DMS79 (cell line): ENCODE results near the gene WDR3.

Experiments used
- DNase-seq: peaks from one replicate; lab custom pipeline; 2025; lab: John Stamatoyannopoulos, UW

Gene WDR3

GRCh38 chr1:117952386-117952785 lies 22.8 kb downstream of the WDR3 start:
- DNase-seq, result no peak

DNA sequence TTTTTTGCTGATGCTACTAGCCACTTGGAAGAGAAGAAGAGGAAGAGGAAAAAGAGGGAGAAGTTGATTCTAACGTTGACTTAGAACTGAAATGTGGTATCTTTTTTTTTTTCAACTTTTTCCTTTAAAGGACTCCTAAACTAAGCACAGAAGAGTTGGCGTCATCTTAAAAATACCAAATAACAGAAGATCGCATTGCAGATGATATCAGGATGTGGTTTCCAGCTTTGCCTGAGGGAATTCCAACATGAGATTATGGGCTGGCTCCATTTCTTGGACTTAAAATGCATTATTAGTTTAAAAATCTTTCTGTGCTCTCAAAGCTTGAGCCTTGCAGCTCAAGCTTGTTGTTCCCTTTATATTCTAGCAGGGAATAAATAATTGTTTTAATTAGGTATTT lies 29.8 kb downstream of the WDR3 start:
- DNase-seq, result no peak

- no peak for DNase-seq
These were observed 34.9 kb downstream of the WDR3 start for GRCh38 chr1:117964290-117965038.

DNA sequence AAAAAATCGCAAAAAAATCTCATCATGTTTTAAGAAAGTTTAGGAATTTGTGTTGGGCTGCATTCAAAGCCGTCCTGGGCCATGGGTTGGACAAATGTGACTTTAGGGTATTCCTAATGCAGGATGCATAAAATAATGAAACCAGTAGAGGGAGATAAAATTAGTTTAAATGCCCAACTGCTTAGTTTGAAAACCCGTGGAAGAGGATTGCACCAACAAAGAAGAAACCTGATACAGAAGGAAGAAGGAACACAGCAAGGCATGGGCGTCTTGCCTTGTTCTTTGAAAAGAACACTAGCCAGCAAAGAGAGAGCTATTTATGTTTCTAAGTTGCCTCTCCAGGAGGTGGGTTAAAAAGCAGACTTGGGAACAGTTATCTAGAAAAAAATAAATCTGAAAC lies 37.9 kb downstream of the WDR3 start:
- DNase-seq, result peak; percentile 55

GRCh38 chr1:117967881-117968280 lies 38.3 kb downstream of the WDR3 start:
- DNase-seq, result peak; percentile 83

GRCh38 chr1:117970252-117970651 lies 40.7 kb downstream of the WDR3 start:
- DNase-seq, result peak; percentile 82

DNA sequence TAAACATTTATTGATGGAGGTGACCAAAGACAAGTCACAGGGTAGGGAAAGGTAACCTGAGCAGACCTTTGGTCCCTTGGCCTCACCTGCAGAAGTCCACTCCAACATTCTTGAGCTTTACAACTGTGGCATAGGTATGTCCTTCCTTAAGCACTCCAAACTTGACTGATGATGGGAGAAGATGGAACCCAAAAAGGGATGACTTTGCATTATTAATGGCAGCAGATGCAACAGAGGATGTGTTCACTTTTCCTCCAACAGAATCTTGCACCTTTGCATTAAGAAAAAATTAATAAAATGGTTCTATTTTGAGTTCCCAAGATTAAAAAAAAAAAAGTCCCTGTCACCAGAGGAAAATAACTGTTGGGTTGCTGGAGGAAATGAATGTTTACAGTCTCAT lies 42.2 kb downstream of the WDR3 start:
- DNase-seq, result no peak

DNA sequence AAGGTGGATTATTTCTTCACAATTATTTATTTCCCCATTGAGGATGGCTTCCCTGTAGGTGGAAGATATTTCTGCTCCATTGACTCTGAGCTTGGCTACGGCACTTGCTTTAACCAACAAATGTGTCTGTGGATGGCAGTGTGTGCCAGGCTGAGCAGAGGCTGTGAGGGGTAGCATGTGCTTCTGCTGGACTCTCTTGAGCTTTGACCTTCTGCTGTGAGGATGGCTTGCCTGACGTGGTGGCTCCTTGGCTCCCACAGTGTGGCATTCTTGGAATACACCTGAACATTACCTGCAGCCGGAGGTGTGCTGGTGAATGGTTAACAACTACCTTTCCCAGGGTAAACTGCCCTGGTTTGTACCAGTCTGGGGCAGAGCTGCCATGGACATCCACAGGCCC lies 46.8 kb downstream of the WDR3 start:
- DNase-seq, result no peak

- DNase-seq, result peak; percentile 39
These were observed 52.1 kb downstream of the WDR3 start for GRCh38 chr1:117981455-117982192.

- no peak for DNase-seq
These were observed 55.7 kb downstream of the WDR3 start for GRCh38 chr1:117985239-117985638.

- DNase-seq, result no peak
These were observed 56.4 kb downstream of the WDR3 start for GRCh38 chr1:117985973-117986372.

DNA sequence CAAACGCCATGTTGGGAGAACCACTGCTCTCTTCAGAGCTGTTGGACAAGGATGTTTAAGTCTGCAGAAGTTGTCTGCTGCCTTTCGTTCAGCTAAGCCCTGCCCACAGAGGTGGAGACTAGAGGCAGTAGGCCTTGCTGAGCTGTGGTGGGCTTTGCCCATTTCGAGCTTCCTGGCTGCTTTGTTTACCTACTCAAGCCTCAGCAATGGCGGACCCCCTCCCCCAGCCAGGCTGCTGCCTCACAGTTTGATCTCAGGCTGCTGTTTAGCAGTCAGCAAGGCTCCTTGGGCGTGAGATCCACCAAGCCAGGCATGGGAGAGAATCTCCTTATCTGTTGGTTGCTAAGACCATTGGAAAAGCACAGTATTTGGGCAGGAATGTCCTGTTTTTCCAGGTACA lies 74.8 kb downstream of the WDR3 start:
- DNase-seq, result no peak

- DNase-seq, result no peak
These were observed 77.9 kb downstream of the WDR3 start for GRCh38 chr1:118007391-118007790.

GRCh38 chr1:118008011-118008410 lies 78.5 kb downstream of the WDR3 start:
- no peak for DNase-seq

- DNase-seq, result no peak
These were observed 83.1 kb downstream of the WDR3 start for GRCh38 chr1:118012515-118013124.

- DNase-seq, result no peak
These were observed 83.8 kb downstream of the WDR3 start for GRCh38 chr1:118013336-118013735.

DNA sequence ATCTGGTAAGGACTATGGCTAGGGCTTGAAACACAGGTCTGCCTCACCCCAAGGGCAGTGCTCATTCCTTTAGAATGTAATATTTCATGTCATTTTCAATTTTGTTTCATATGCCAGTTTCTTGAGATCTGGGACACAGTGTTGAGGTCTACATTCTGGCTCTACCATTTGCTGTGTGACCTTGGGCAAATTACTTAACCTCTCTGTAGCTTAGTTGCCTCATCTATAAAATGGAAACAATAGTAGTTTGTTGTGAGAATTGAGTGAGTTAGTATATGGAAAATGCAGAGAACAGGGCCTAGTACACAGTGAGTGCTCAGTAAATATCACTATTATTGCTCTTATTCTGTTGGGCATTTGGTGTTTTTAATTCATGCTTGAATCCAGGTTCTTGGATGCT lies 84.4 kb downstream of the WDR3 start:
- no peak for DNase-seq
